Measurements from ENCODE around the gene GEMIN2.

GRCh38 chr14:39185256-39186049, 71.3 kb downstream of the GEMIN2 start:
- TF ChIP-seq POLR2A (IDR thresholded peaks at IDR 0.05), result no peak
- no peak for TF ChIP-seq CTCF (IDR thresholded peaks at IDR 0.05)
